HG03175 (cell line): ENCODE data around the gene NEXMIF.
"Not testable (repeated sequence)": the region's sequence is repeated elsewhere in the genome, so short reads cannot be mapped to it uniquely, and the experiment has no call there.

Experiments used
- ATAC-seq: cut with Tn5 transposase; IDR thresholded peaks from one replicate; pipeline ENCODE4 v1.9.1; 2021; ENCODE audit warnings: mild to moderate bottlenecking, moderate library complexity; ENCODE audit not compliant: unreplicated experiment

The NEXMIF gene

GRCh38 chrX:74925225-74926088 lies at the start of gene NEXMIF:
TSS of gene NEXMIF (minus strand) at chrX:74925452.
- peak; percentile 60 for ATAC-seq

DNA sequence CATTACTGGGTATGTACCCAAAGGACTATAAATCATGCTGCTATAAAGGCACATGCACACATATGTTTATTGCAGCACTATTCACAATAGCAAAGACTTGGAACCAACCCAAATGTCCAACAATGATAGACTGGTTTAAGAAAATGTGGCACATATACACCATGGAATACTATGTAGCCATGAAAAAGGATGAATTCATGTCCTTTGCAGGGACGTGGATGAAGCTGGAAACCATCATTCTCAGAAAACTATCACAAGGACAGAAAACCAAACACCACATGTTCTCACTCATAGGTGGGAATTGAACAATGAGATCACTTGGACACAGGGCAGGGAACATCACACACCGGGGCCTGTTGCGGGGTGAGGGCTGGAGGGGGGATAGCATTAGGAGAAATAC lies 36.7 kb upstream of the NEXMIF start:
- not testable (repeated sequence) for ATAC-seq

DNA sequence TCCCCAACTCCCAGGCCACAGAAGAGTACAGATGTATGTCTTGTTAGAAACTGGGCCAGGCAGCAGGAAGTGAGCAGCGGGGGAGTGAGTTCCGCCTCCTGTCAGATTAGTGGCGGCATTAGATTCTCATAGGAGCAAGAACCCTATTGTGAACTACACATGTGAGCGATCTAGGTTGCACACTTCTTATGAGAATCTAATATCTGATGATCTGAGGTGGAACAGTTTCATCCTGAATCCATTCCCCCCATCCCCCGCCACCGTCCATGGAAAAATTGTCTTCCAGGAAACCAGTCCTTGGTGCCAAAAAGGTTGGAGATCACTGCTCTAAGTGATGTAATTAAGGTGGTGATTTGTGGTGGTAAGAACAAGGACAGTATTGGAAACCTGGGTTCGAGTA lies 24.5 kb upstream of the NEXMIF start:
- ATAC-seq = no peak

DNA sequence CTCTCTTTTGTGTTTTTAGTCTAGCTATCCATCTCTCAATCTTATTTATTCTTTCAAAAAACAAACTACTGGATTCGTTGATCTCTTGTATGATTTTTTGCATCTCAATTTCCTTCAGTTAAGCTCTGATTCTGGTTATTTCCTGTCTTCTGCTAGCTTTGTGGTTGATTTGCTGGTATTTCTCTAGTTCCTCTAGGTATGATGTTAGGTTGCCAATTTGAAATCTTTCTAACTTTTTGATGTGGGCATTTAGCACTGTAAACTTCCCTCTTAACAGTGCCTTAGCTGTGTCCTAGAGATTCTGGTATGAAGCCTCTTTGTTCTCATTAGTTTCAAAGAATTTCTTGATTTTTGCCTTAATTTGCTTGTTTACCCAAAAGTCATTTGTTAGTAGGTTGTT lies 15.2 kb upstream of the NEXMIF start:
- ATAC-seq = no peak

DNA sequence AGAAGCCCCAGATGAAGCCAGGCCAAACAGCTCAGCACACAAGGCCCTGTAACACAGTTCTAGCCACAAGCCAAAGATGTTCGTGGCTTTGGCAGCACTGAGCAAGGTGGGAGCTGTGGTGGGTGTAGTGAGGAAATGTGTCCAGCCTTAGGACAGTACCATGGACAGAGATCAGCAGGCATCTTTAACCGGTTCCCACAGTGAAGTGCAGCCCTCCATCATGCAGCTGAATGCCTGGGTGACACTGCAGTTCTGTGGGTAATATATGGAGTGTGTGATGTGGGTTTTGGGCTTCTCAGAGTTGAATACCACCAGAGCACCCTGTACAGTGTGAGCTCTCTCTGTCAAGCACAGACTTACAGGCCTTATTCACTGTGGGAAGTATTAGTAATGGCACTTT lies 6.0 kb upstream of the NEXMIF start:
- ATAC-seq = no peak

GRCh38 chrX:74924449-74925224 lies 615 bp downstream of the NEXMIF start:
- ATAC-seq = peak; percentile 60

GRCh38 chrX:74923942-74924448 lies 1.3 kb downstream of the NEXMIF start:
- ATAC-seq = peak; percentile 21

DNA sequence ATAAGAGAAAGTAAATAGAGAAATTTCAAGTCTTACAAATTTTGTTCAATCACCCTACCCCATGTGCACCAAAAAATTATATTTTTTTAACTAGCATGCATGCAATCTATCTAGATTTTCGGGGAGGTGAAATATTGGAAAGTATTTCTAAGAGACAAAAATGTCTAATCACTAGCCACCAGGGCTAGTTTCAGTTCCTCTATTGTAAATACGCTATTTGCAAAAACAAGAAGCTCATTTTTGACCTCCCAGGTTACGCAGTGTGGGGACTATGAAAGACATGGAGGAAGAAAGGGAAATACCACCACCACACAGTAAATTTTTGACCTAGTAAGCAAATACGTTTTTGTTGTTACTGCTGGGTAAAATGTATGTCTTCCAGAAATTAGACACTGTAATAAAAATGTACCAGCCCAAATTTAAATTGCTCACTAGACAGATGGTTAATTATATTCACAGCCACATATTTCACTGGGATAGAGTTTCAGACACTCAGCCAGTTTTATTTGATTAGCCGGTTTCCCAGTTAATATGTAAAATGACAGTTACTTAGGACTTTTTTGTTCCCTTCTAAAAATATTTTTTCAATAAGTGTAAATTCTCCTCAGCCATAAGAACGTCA lies 2.2 kb downstream of the NEXMIF start:
- ATAC-seq = peak; percentile 57

DNA sequence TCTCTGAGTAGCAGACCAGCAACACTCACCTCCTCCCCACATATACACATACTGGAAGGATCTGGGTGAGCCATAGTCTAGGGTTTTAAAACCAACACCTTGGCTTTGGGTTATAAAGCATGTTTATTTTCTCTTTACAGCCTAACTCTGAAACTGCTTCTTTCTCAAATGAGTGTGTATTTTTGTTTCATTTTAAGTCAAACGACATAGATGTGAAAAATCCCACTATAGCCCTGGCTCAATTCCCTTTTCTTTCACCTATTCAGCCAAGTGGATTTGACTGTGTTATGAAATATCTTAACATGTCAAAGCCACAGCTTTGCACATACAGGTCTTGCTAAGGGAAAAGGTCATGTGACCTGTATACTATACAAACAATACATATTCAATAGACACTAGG lies 13.8 kb downstream of the NEXMIF start:
- no peak for ATAC-seq

- no peak for ATAC-seq
These were observed 18.8 kb downstream of the NEXMIF start for GRCh38 chrX:74906417-74906816.

DNA sequence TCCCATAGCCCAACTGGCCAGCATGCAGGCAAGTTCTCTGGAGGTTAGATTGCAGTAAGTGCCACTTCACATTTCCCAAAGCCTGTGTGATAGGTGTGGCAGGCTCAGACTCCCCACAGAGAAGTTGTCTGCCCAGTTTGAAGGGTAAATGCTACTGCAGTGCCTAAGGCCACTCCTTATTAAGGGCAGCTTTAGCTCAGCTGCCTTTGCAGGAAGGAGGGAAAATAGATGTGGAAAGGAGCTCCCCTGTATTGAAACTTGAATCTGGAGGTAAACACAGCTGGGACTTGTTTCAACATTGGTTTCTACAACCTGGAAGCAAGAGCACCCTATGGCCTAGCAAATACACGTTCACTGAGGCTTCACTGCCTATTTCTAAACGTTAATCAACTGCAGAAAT lies 22.4 kb downstream of the NEXMIF start:
- no peak for ATAC-seq

DNA sequence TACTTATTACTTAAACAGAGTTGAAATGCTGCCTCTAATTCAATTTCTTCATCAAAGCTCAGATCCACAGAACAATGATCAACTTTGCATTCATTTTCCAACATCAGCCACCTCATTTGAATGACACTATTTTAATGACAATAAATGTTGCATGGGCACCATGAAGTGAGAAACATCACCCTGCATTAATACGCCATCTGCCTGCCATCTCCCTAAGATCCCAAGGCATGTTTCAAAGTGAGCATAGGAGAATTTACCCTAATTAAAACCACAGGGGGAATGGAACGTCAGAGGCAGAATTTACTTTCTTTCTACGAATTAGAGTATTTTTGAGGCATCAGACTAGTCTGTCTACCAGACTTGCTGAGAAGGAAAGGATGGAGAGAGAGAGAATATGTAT lies 32.7 kb downstream of the NEXMIF start:
- ATAC-seq = no peak

- peak; percentile 99 for ATAC-seq
These were observed 34.4 kb downstream of the NEXMIF start for GRCh38 chrX:74890676-74891430.

DNA sequence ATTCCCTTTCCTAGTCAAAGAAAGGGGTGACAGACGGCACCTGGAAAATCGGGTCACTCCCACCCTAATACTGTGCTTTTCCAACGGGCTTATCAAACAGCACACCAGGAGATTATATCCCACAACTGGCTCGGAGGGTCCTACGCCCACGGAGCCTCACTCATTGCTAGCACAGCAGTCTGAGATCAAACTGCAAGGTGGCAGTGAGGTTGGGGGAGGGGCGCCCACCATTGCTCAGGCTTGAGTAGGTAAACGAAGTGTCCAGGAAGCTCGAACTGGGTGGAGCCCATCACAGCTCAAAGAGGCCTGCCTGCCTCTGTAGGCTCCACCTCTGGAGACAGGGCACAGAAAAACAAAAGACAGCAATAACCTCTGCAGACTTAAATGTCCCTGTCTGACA lies 42.9 kb downstream of the NEXMIF start:
- not testable (repeated sequence) for ATAC-seq

- ATAC-seq = no peak
These were observed 59.5 kb downstream of the NEXMIF start for GRCh38 chrX:74865725-74866124.

DNA sequence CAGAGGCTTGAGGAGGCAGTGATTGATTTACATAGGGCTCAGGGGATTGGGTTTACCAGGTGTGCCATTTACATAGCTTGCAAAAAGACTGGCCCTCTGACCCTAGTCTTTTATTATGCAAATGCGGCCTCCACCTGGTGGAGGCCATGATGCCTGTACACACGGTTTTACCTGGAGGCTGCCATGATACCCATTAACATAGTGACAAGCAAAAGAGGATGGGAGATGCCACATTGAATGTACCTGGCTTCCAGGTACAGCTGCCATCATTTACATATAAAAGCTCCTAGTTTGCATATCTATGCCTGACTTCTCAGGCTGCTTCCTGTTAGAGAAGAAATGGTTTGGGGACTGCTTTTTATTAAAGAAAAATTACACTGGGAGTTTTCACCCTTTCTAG lies 72.0 kb downstream of the NEXMIF start:
- ATAC-seq = no peak

GRCh38 chrX:74835566-74835965 lies 89.7 kb downstream of the NEXMIF start:
- ATAC-seq = no peak

- ATAC-seq = not testable (repeated sequence)
These were observed 105.5 kb downstream of the NEXMIF start for GRCh38 chrX:74819797-74820196.

GRCh38 chrX:74814681-74815080 lies 110.6 kb downstream of the NEXMIF start:
- ATAC-seq = no peak

DNA sequence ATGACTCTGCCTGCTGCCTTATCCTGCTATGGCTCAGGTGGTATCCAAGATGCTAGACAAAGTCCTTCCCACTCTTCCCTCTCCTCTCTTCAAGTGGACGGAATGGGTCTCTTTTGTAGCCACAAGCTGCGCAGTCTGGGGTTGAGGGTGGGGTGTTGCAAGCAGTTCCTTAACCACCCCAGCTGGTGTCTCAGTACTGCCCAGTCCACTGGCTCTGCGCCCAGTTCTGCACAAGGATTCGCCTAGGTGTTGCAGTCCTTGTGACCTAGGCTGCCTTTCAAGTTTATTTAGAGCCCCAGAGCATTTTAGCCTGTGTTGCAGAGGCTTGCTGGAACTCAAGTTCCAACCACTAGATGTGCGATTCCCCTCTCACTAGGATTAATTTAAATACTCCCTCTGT lies 120.7 kb downstream of the NEXMIF start:
- ATAC-seq = no peak

DNA sequence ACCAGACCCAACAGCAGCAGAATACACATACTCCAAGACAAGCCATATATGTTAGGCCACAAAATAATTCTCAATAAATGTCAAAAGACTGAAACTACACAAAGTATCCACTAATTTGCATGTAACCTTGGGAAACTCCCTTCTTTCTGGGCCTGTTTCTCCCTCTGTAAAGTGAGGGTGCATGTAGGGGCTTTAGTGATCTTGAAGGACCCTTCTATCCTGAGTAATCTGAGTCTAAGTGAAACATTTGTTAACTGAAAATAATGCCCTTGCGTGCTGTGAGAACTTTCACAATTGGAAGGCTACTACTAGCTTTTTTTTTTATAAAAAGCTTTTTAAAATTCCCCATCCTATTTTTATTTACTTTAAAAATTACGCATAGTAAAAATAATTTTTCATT lies 125.2 kb downstream of the NEXMIF start:
- no peak for ATAC-seq
